Gastrocnemius medialis (tissue), 4 donors: ENCODE measurements around the gene TPX2. TPM values are rescaled to one million over a fixed set of nuclear protein-coding genes. Genes with fewer than 3 reads are reported as not detected.

Experiments
- ATAC-seq, 2 donors: fragments of 150-250 bp; one replicate each; pipeline ENCODE4 v1.9.1; 2016
- DNase-seq, 2 donors: peaks; one replicate each; pipeline ENCODE4 v3.0.0-alpha.2; 2019
- H3K27ac ChIP-seq, 4 donors: fragments of 200-600 bp; sonication (generic); 1 replicate in 1 of 4; 2 replicates in 3 of 4; pipeline ENCODE4 v1.5.1; 2016 to 2018; ENCODE audit warnings: mild to moderate bottlenecking in 2 of 4, moderate library complexity in 1 of 4
- H3K27me3 ChIP-seq, 3 donors: fragments of 200-600 bp; sonication (generic) in 2 of 3; 1 replicate in 1 of 3; 2 replicates in 2 of 3; pipeline versions ENCODE4 v1.5.1 to v1.6.0; 2016 to 2019; ENCODE audit warnings: mild to moderate bottlenecking in 1 of 3, moderate library complexity in 1 of 3
- H3K36me3 ChIP-seq, 2 donors: fragments of 200-600 bp; sonication (generic) in 1 of 2; one replicate each; pipeline ENCODE4 v1.5.1; 2017 to 2018
- H3K4me1 ChIP-seq, 2 donors: fragments of 200-600 bp; sonication (generic) in 1 of 2; one replicate each; pipeline ENCODE4 v1.5.1; 2016 to 2017; ENCODE audit warnings: mild to moderate bottlenecking in 2 of 2
- H3K4me3 ChIP-seq, 4 donors: fragments of 200-600 bp; sonication (generic) in 3 of 4; 1 replicate in 1 of 4; 2 replicates in 3 of 4; pipeline ENCODE4 v1.5.1; 2016 to 2019; ENCODE audit warnings: mild to moderate bottlenecking in 2 of 4
- H3K9me3 ChIP-seq, 3 donors: fragments of 200-600 bp; sonication (generic) in 2 of 3; 1 replicate in 1 of 3; 2 replicates in 2 of 3; pipeline ENCODE4 v1.5.1; 2016 to 2019
- CTCF ChIP-seq, 5 experiments: fragments of 450-650 bp in 3 of 5; fragments of 200-600 bp in 2 of 5; sonication (generic) in 2 of 5; IDR thresholded peaks in 4 of 5; conservative IDR thresholded peaks in 1 of 5; 1 replicate in 4 of 5; 2 replicates in 1 of 5; pipeline ENCODE4 v1.5.1; 2016 to 2019; ENCODE audit warnings: antibody characterized with exemption in 5 of 5, mild to moderate bottlenecking in 3 of 5, moderate library complexity in 3 of 5
- POLR2A ChIP-seq, 2 donors: fragments of 450-650 bp; IDR thresholded peaks; one replicate each; pipeline ENCODE4 v1.6.1; 2017; ENCODE audit warnings: antibody characterized with exemption in 2 of 2, mild to moderate bottlenecking in 2 of 2, moderate library complexity in 2 of 2
- in situ Hi-C, 4 donors: fragments of 200-750 bp; cut with MboI; loops; one replicate each; pipeline versions ENCODE4 v1.15.0 to v1.8.0; 2017; ENCODE audit warnings: low sequenced_read_pairs in 4 of 4
- intact Hi-C: fragments of 100-400 bp; cut with DNase I; formaldehyde crosslinking; loops from one replicate; pipeline ENCODE4 v1.15.1; 2023; ENCODE audit warnings: low total_unique reads
- total RNA-seq, 4 donors: library from RNA; depleted of rRNA; stranded (reverse); fragments of >200 nt; gene quantifications; one replicate each; pipeline versions ENCODE4 v1.1.0 to v1.2.3, GENCODE V29; 2016

TPX2 gene
- total RNA-seq = 1 to 10 TPM in 2 of 4 donors, under 1 TPM in 2; 0.46 to 1.9 (median 1.0) TPM

DNA sequence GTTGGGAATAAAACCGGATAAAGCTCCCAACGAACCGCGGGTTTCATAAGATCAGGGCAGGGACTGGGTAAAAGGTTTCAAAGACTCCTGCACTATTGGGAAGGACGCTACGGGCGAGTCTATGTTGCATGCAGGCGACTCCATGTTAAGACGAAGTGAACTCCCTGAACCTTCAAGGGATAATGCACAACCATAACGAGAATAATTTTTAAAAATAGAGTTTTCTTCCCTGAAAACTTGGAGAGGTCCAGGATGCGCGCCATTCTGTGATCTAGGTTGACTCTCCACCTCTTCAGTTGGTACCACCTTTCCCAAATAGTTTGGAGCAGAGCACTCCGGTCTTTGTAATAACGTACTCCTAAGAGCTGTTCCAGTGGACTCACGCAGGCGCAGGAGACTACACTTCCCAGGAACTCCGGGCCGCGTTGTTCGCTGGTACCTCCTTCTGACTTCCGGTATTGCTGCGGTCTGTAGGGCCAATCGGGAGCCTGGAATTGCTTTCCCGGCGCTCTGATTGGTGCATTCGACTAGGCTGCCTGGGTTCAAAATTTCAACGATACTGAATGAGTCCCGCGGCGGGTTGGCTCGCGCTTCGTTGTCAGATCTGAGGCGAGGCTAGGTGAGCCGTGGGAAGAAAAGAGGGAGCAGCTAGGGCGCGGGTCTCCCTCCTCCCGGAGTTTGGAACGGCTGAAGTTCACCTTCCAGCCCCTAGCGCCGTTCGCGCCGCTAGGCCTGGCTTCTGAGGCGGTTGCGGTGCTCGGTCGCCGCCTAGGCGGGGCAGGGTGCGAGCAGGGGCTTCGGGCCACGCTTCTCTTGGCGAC is at the start of gene TPX2:
TPX2 (plus strand) TSS at position 562 of the 821 bp plus-strand sequence. CDS start 18,187 bp downstream, outside the sequence.
- Histone ChIP-seq H3K4me1 (peaks cover 9 to 12% of the 10 kb centered on the region in 2 donors), H3K36me3 (no peaks in the 10 kb centered on the region), H3K4me3 (peak within 1 kb of the TSS; percentile 65 to 95 (median 70)), H3K9me3 (no peaks in the 10 kb centered on the region), H3K27ac (peak within 1 kb of the TSS; percentile 79 to 88 (median 86)), H3K27me3 (no peaks in the 10 kb centered on the region)
- TF ChIP-seq POLR2A (IDR thresholded peaks at IDR 0.05) (peak; percentile 69 to 70), CTCF (IDR thresholded peaks at IDR 0.05 in 4 of 5, conservative IDR thresholded peaks at IDR 0.05 in 1 of 5) (peak in 3 of 5 experiments; percentile 18 to 27 (median 24))
- peak; percentile 100 for ATAC-seq
- intact Hi-C loops = loop anchor here (1.0 to 5.0 kb wide), 2 partner anchors 16 to 98 kb away; no protein-coding TSS in a partner anchor
- peak; percentile 95 to 96 for DNase-seq
- in situ Hi-C loops = loop anchor here in 3 of 4 donors (10.0 to 25.0 kb wide), 3 partner anchors 86 to 177 kb away; partner anchors contain the start of gene FOXS1 (in 1 of the 3)

- in situ Hi-C loops = no loop called here
Measured at GRCh38 chr20:31690124-31690666, 48.9 kb upstream of the TPX2 start.

DNA sequence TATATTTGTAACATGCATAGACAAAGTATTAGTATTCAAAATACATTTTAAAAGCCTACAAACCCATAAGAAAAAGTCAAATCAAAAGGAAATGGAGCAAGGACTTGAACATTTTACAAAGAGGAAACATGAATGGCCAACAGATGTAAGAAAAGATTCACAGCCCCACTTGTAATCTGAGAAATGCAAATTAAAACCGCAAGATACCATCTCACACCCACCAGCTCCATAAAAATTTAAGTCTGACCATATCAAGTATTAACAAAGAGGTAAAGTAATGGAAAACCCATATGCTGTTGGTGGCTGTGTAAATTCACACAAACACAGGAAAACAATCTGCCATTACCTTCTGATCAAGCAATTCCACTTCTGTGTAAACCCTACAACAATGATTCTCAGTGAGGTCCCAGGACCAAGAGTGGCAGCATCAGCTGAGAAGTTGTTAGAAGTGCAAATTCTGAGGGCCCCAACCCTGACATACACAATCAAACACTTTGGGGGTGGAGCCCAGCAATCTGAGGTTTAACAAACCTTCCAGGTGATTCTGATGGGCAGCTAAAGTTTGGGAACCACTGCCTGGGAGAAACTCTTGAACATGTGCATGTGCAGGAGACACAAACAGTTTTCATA is 47.3 kb upstream of the TPX2 start:
- DNase-seq = no peak
- H3K27me3 ChIP-seq = no peaks in the 10 kb centered on the region
- intact Hi-C loops = no loop called here
- TF ChIP-seq CTCF (IDR thresholded peaks at IDR 0.05 in 4 of 5, conservative IDR thresholded peaks at IDR 0.05 in 1 of 5) (no peak), POLR2A (IDR thresholded peaks at IDR 0.05) (no peak)
- H3K27ac ChIP-seq = peak overlapping the region; percentile 30 to 45 (median 43)
- ATAC-seq = no peak
- peaks cover 46 to 60% of the 10 kb centered on the region in 2 donors for H3K4me1 ChIP-seq
- H3K9me3 ChIP-seq = no peaks in the 10 kb centered on the region
- H3K36me3 ChIP-seq = no peaks in the 10 kb centered on the region
- in situ Hi-C loops = no loop called here
- H3K4me3 ChIP-seq = no peak overlapping the region

More at GRCh38 chr20:31690124-31690666, 48.9 kb upstream of the TPX2 start:
- Histone ChIP-seq H3K27ac (peak overlapping the region in 1 of 4 donors; percentile 16), H3K36me3 (no peaks in the 10 kb centered on the region), H3K4me3 (no peak overlapping the region), H3K27me3 (no peaks in the 10 kb centered on the region), H3K4me1 (peaks cover 45 to 54% of the 10 kb centered on the region in 2 donors), H3K9me3 (no peaks in the 10 kb centered on the region)
- DNase-seq (no peak), ATAC-seq (no peak)
- intact Hi-C loops = no loop called here
- TF ChIP-seq CTCF (IDR thresholded peaks at IDR 0.05 in 4 of 5, conservative IDR thresholded peaks at IDR 0.05 in 1 of 5) = no peak
- no peak for TF ChIP-seq POLR2A (IDR thresholded peaks at IDR 0.05)

- H3K4me3 ChIP-seq = no peak overlapping the region
- H3K27me3 ChIP-seq = no peaks in the 10 kb centered on the region
- DNase-seq (no peak), ATAC-seq (no peak)
- H3K36me3 ChIP-seq = no peaks in the 10 kb centered on the region
- no peak for TF ChIP-seq CTCF (IDR thresholded peaks at IDR 0.05 in 4 of 5, conservative IDR thresholded peaks at IDR 0.05 in 1 of 5)
- TF ChIP-seq POLR2A (IDR thresholded peaks at IDR 0.05) = no peak
- in situ Hi-C loops (no loop called here), intact Hi-C loops (no loop called here)
- H3K27ac ChIP-seq = peak overlapping the region; percentile 43 to 92 (median 88)
- no peaks in the 10 kb centered on the region for H3K9me3 ChIP-seq
- H3K4me1 ChIP-seq = peaks cover 57 to 76% of the 10 kb centered on the region in 2 donors
Measured at GRCh38 chr20:31693402-31693801, 45.7 kb upstream of the TPX2 start.
